OCI-LY7 (cell line): ENCODE results near the gene CNTN6.

ENCODE experiments used
- CTCF ChIP-seq: fragments of 200-600 bp; sonication (generic); conservative IDR thresholded peaks from 2 replicates; pipeline ENCODE4 v1.5.1; 2014; ENCODE audit warnings: mild to moderate bottlenecking, antibody characterized with exemption, low read length, moderate library complexity, mixed read lengths
- EZH2phosphoT487 ChIP-seq: fragments of 200-600 bp; sonication (generic); IDR thresholded peaks from 2 replicates; pipeline ENCODE4 v1.6.1; 2018; ENCODE audit warnings: low read depth, borderline replicate concordance, mild to moderate bottlenecking, mixed run types, antibody characterized with exemption, low read length, moderate library complexity, mixed read lengths

GRCh38 chr3:1365528-1365927 lies 272.7 kb downstream of the CNTN6 start:
- TF ChIP-seq CTCF (no peak), EZH2phosphoT487 (no peak)
